ENCODE measurements around the gene NCOA3. TPM values are rescaled to one million over a fixed set of nuclear protein-coding genes. Genes with fewer than 3 reads are reported as not detected.

NCOA3 gene
- total RNA-seq, 1 experiment from 2014 or later: 68.6 TPM

- POLR2A ChIA-PET: interaction anchor here (0.5 to 1.0 kb wide), 4 partner anchors 19 to 131 kb away, joined by 3 to 4 read pairs (median 3); no protein-coding TSS in a partner anchor
- H3K36me3 Mint-ChIP-seq (ENCODE audit: insufficient read depth, unreplicated experiment): peaks cover 77% of the 10 kb centered on the region
- no peak for DNase-seq (ENCODE audit: unreplicated experiment)
- no peak overlapping the region for H3K27ac Mint-ChIP-seq (ENCODE audit: low read depth, unreplicated experiment)
- H3K4me3 Mint-ChIP-seq (ENCODE audit: unreplicated experiment): no peak overlapping the region
- no peaks in the 10 kb centered on the region for H3K9me3 Mint-ChIP-seq (ENCODE audit: unreplicated experiment)
- CTCF ChIA-PET: interaction anchor here (1.0 kb wide), 1 partner anchor 94 kb away, joined by 4 read pairs; no protein-coding TSS in a partner anchor
- no peak for TF ChIP-seq CTCF (IDR thresholded peaks at IDR 0.05; ENCODE audit: unreplicated experiment)
- H3K27me3 Mint-ChIP-seq (ENCODE audit: insufficient read depth, unreplicated experiment): no peaks in the 10 kb centered on the region
- intact Hi-C loops (cut with micrococcal nuclease): no loop called here
- H3K4me1 Mint-ChIP-seq (ENCODE audit: insufficient read depth, unreplicated experiment): peaks cover 3% of the 10 kb centered on the region
- no TSS peak for BruUV-seq (replicated peaks)
Measured at GRCh38 chr20:47627540-47627939, 125.9 kb downstream of the NCOA3 start.

DNA sequence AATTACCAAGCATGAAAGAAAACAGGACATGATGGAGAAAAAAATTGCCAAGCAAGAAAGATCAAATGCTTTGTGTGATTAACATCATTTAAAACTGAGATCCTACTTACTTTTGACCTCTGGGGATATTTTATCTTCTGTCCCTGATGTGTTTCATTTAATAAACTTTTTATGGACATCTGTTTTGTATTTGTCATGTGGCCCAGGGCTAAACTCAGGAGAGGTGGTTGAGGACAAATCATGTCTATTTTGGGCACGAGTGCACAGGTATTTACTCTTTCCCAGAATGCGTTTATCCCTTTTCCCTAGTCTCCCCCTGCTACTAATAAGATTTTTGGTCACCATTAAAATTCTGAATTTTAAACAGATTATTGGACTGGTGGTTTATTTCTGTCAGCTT is 128.2 kb downstream of the NCOA3 start:
- no peak for TF ChIP-seq CTCF (IDR thresholded peaks at IDR 0.05; ENCODE audit: unreplicated experiment)
- Mint-ChIP-seq H3K36me3 (ENCODE audit: insufficient read depth, unreplicated experiment) (peaks cover 84% of the 10 kb centered on the region), H3K4me1 (ENCODE audit: insufficient read depth, unreplicated experiment) (no peaks in the 10 kb centered on the region), H3K9me3 (ENCODE audit: unreplicated experiment) (no peaks in the 10 kb centered on the region), H3K27me3 (ENCODE audit: insufficient read depth, unreplicated experiment) (no peaks in the 10 kb centered on the region), H3K27ac (ENCODE audit: low read depth, unreplicated experiment) (no peak overlapping the region), H3K4me3 (ENCODE audit: unreplicated experiment) (no peak overlapping the region)
- ChIA-PET POLR2A (no interaction called here), CTCF (no interaction called here)
- intact Hi-C loops (cut with micrococcal nuclease): no loop called here
- no TSS peak for BruUV-seq (replicated peaks)
- DNase-seq (ENCODE audit: unreplicated experiment): no peak

- peaks cover 84% of the 10 kb centered on the region for H3K36me3 Mint-ChIP-seq (ENCODE audit: insufficient read depth, unreplicated experiment)
- H3K4me3 Mint-ChIP-seq (ENCODE audit: unreplicated experiment): no peak overlapping the region
- POLR2A ChIA-PET: interaction anchor here (0.9 to 1.6 kb wide), 2 partner anchors 10 kb away, joined by 3 to 5 read pairs; no protein-coding TSS in a partner anchor
Measured at GRCh38 chr20:47631078-47631477, 129.4 kb downstream of the NCOA3 start.

DNA sequence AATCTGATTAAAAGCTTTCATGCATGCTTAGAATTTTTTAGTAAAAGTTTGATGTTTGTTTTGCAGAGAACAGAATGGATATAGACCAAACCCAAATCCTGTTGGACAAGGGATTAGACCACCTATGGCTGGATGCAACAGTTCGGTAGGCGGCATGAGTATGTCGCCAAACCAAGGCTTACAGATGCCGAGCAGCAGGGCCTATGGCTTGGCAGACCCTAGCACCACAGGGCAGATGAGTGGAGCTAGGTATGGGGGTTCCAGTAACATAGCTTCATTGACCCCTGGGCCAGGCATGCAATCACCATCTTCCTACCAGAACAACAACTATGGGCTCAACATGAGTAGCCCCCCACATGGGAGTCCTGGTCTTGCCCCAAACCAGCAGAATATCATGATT is 133.6 kb downstream of the NCOA3 start:
- H3K27ac Mint-ChIP-seq (ENCODE audit: low read depth, unreplicated experiment): no peak overlapping the region
- no peaks in the 10 kb centered on the region for H3K9me3 Mint-ChIP-seq (ENCODE audit: unreplicated experiment)
- intact Hi-C loops (cut with micrococcal nuclease): no loop called here
- no peak for TF ChIP-seq CTCF (IDR thresholded peaks at IDR 0.05; ENCODE audit: unreplicated experiment)
- H3K27me3 Mint-ChIP-seq (ENCODE audit: insufficient read depth, unreplicated experiment): no peaks in the 10 kb centered on the region
- peaks cover 91% of the 10 kb centered on the region for H3K36me3 Mint-ChIP-seq (ENCODE audit: insufficient read depth, unreplicated experiment)
- no TSS peak for BruUV-seq (replicated peaks)
- CTCF ChIA-PET: interaction anchor here (0.8 to 1.5 kb wide), 5 partner anchors 12 to 439 kb away, joined by 3 to 5 read pairs (median 3); no protein-coding TSS in a partner anchor
- no peak overlapping the region for H3K4me3 Mint-ChIP-seq (ENCODE audit: unreplicated experiment)
- DNase-seq (ENCODE audit: unreplicated experiment): no peak
- POLR2A ChIA-PET: interaction anchor here (0.8 to 1.0 kb wide), 3 partner anchors 13 to 985 kb away, joined by 3 to 5 read pairs (median 3); no protein-coding TSS in a partner anchor
- H3K4me1 Mint-ChIP-seq (ENCODE audit: insufficient read depth, unreplicated experiment): peaks cover 5% of the 10 kb centered on the region

More at GRCh38 chr20:47631078-47631477, 129.4 kb downstream of the NCOA3 start:
- CTCF ChIA-PET: interaction anchor here (0.7 to 1.2 kb wide), 2 partner anchors 9 to 219 kb away, joined by 3 read pairs; no protein-coding TSS in a partner anchor
- no TSS peak for BruUV-seq (replicated peaks)
- DNase-seq (ENCODE audit: unreplicated experiment): no peak
- intact Hi-C loops (cut with micrococcal nuclease): no loop called here
- Mint-ChIP-seq H3K4me1 (ENCODE audit: insufficient read depth, unreplicated experiment) (no peaks in the 10 kb centered on the region), H3K27me3 (ENCODE audit: insufficient read depth, unreplicated experiment) (no peaks in the 10 kb centered on the region), H3K9me3 (ENCODE audit: unreplicated experiment) (no peaks in the 10 kb centered on the region), H3K27ac (ENCODE audit: low read depth, unreplicated experiment) (no peak overlapping the region)
- TF ChIP-seq CTCF (IDR thresholded peaks at IDR 0.05; ENCODE audit: unreplicated experiment): no peak

Measured in MCF 10A (cell line).